HL-60 (cell line): Measurements from ENCODE around the gene SLC30A9.

Experiments
- CTCF ChIP-seq: IDR thresholded peaks from one replicate; pipeline ENCODE4 v1.5.1; 2011; ENCODE audit warnings: low read length, control low read depth, inconsistent platforms; ENCODE audit not compliant: insufficient read depth
- GABPA ChIP-seq: IDR thresholded peaks from 2 replicates; pipeline ENCODE4 v1.6.1; 2012; ENCODE audit warnings: low read depth
- POLR2AphosphoS5 ChIP-seq: IDR thresholded peaks from 2 replicates; pipeline ENCODE4 v1.6.1; 2012; ENCODE audit warnings: low read depth
- REST ChIP-seq: IDR thresholded peaks from 2 replicates; pipeline ENCODE4 v1.6.1; 2012; ENCODE audit warnings: low read depth; ENCODE audit not compliant: insufficient replicate concordance

GRCh38 chr4:41982716-41983115 is 7.6 kb upstream of the SLC30A9 start:
- no peak for TF ChIP-seq POLR2AphosphoS5
- TF ChIP-seq CTCF = no peak
- TF ChIP-seq REST = no peak
- TF ChIP-seq GABPA = no peak
